ENCODE data around the gene CLPTM1L.
A peak's percentile ranks its signal among the peaks of the same experiment; 100 is the strongest.

Gene CLPTM1L, protein sequence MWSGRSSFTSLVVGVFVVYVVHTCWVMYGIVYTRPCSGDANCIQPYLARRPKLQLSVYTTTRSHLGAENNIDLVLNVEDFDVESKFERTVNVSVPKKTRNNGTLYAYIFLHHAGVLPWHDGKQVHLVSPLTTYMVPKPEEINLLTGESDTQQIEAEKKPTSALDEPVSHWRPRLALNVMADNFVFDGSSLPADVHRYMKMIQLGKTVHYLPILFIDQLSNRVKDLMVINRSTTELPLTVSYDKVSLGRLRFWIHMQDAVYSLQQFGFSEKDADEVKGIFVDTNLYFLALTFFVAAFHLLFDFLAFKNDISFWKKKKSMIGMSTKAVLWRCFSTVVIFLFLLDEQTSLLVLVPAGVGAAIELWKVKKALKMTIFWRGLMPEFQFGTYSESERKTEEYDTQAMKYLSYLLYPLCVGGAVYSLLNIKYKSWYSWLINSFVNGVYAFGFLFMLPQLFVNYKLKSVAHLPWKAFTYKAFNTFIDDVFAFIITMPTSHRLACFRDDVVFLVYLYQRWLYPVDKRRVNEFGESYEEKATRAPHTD

DNA sequence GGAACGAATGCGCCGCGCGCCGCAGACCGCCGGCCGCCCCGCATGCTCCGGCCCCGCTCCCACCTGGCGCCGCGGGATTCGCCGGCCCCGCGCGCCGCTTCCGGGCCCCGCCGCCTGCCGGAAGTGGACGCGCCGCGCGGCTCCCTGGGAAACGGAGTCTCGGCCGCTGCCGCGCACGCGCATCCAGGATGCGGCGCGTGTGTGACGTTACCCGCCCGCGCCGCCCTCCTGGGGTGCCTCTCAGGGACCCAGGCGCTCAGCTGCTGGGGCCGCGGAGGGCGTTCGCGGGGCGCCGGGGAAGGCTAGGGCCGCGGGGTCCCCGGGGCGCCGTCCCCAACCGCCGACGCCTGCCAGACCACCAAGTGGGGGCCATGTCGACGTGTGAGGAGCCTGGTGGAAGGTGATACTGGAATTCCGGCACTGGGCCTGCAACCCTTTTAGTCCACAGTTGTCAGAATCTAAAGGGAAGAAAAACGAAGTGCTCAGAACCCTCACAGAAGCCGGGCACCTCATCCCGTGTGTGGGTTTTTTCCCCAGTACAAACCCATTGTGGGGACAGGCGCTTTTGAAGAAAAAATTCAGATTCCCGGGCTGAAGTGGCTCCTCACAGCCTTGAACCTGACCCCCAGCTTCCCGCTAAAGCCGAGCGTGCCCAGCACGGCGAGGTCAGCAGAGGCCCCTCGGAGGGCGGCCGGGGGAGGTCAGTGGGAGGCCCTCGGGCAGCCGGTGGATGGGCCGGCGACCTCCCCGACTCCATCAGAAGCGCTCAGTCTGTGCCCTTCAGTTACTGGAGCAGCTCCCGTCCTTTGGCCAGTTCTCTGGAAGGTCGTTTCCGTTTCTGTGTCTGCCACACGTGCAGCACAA is at the start of gene CLPTM1L:
Gene CLPTM1L, minus strand, starts transcription at position 125 of the 864 bp plus-strand sequence. CDS start 258 bp downstream, outside the sequence.
- peak; percentile 90 for DNase-seq

DNA sequence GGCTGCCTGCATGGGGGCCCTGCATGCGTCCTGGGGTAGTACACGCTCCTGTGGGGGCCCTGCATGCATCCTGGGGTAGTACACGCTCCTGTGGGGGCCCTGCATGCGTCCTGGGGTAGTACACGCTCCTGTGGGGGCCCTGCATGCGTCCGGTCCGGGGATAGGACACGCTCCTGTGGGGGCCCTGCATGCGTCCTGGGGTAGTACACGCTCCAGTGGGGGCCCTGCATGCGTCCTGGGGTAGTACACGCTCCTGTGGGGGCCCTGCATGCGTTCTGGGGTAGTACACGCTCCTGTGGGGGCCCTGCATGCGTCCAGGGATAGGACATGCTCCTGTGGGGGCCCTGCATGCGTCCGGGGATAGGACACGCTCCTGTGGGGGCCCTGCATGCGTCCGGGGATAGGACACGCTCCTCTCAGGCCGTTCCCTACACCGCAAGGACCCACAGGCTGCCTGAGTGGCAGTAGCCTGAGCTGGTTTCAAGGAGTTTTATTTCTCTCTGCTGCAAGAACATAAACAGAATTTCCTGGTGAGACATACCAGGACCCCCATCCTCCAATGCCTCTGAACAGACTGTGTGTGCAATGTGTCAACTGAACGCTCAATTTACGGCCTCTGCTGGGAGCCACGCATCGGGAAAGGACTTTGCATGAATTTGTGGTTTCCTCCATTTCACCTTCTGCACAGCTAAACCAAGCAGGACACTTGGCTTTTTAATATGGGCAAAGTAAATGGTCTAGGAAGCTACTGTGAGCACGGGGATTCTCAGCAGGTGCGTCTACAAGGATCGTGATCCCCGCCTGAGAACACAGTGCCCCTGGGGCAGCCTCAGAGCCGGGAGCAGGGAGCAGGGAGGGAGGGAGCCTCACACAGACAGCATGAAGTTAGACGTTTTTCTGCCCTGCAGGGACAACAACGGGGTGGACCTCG is 48.9 kb upstream of the CLPTM1L start:
- no peak for DNase-seq

DNA sequence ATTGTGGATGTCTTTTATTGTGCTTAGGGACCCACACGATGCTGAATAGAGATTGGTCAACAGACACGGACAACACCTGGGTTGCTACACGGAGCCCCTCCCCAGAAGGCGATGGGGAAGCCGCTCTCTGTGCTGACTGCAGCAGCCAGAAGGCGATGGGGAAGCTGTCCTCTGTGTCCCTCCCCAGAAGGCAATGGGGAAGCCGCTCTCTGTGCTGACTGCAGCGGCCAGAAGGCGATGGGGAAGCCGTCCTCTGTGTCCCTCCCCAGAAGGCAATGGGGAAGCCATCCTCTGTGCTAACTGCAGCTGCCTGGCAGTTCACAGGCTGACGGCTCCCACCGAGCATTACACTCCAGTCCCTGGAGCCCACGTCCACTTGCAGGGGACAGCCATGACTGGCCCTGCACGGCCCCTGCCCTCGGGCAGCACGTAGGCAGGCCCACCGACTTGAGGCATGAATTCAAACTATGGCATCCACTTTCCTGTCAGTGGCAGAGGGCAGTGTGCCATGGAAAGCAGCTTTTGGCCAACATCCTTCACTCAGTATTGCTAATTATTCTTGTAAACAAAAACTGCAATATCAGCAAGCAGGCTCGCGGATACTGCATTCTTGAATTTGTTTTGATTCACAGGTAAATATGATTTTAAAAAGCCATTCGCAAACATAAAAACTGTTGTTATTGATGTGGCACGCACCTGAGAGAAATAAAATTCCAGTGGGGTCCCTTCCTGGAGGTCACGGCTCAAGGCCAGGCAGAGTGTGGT is 48.1 kb upstream of the CLPTM1L start:
- no peak for DNase-seq

DNA sequence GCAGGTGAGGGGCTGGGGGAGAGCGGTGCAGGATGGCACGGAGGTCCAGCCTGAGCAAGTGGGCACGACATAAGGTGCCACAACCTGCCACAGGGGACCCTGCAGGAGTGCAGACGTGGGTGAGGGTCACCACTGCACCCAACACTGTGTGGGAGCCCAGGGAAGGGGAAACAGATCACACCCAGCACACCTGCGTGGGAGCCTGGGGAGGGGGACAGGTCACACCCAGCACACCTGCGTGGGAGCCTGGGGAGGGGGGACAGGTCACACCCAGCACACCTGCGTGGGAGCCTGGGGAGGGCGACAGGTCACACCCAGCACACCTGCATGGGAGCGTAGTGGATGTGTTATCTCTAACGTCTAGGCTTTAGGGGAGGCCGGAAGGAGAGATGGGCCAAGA is 47.4 kb upstream of the CLPTM1L start:
- no peak for DNase-seq

DNA sequence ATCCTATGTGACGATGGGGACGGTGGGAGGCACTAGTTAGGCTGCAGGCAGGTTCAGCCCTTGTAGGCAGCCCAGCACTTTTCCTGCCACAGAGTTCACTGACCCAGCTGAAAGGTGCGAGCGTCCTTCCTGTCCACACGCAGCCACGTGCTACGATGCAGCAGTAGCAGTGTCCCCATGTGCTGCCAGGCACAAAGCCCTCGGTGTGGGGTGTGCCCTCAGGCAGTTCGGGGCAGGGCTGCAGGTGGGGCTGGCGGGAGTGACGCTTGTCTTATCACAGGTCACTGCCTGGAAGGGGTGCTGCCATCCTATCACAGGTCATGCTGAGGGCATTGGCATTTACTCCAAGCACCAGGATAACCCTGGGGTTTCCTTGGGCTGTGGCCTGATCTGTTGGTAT is 46.8 kb upstream of the CLPTM1L start:
- no peak for DNase-seq

DNA sequence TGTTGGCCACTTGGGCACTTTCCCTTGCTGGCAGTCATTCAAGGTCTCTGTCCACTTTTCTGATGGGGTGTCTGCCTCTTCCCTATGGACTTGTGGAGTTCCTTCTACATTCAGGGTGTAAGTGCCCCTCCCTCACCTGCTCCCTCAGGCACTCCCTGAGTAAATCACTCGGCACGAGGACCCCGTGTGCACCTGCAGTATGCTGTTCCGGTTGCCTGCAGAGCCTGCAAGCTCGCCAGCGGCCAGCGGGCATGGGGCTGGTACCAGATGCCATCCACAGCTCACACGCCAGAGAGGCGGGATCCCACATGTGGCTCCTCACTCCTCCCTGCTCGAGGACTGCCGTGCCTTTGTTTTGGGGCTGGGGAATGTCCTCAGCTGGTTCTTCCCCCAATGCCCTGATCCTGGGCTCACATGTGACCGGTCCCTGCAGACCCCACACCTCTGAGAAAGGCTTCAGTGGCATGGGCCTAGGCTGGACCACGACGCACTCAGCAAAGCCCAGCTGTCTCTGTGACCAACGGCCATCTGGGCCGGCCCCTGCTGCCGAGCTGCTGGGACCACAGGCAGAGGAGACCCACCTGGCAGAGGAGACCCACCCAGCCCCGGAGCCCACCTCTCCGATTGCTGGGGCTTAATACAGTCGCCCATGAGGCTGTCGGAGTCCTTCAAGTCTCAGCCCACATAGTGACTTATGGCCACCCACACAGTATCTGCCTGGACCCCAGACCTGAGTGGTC is 46.1 kb upstream of the CLPTM1L start:
- DNase-seq, result no peak

DNA sequence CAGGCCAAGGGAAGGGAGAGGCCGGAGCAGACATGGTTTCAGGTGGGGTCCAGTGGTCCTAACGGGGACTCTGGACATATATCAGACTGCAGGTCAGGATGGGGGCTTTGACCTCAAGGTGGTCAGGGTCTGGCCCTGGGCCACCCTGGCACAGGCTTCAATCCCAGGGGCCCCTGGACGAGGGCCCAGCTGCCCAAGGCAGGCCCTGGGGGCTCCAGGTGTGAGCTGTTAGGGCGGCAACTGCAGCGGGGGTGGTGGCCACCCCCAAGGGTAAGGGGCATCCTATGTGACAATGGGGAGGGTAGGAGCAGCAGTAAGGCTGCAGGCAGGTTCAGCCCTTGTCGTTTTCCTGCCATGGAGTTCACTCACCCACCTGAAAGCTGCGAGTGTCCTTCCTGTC is 45.4 kb upstream of the CLPTM1L start:
- no peak for DNase-seq

DNA sequence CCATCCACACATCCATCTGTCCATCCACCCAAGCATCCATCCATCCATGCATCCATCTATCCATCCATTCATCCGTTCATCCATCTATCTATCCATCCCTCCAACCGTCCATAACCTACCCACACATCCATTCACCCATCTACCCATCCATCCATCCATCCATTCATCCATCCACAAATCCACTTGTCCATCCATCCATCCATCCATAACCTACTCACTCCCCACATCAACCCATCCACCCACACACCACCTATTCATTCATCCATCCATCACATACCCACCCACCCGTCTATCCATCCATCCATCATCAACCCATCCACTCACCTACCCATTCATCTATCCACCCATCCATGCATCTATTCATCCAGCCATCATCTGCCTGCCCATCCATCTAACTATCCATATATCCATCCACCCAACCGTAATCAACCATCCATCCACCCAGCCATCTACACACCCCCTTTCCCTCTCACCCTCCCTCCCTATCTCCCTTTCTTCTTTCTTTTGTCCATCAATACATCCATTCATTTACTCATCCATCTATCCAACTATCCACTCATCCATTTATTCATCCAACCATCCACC is 43.6 kb upstream of the CLPTM1L start:
- no peak for DNase-seq

DNA sequence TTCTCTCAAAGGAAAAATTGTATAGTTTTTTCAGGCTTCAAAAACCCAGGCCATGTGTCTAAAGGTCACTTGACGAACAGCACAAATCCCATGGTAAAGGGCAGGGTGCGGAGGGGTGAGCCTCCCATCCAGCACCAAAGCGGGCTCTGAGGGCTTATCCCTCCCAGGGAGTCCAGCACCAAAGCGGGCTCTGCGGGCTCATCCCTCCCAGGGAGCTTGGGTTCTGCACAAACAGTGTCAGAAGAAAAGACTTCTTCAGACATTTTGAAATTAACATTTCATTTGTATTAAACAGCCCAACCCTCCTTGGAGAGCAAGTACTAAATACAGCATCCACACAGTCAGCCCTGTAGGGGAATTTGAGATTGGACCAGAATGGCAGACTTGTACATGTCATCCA is 43.0 kb upstream of the CLPTM1L start:
- no peak for DNase-seq

DNA sequence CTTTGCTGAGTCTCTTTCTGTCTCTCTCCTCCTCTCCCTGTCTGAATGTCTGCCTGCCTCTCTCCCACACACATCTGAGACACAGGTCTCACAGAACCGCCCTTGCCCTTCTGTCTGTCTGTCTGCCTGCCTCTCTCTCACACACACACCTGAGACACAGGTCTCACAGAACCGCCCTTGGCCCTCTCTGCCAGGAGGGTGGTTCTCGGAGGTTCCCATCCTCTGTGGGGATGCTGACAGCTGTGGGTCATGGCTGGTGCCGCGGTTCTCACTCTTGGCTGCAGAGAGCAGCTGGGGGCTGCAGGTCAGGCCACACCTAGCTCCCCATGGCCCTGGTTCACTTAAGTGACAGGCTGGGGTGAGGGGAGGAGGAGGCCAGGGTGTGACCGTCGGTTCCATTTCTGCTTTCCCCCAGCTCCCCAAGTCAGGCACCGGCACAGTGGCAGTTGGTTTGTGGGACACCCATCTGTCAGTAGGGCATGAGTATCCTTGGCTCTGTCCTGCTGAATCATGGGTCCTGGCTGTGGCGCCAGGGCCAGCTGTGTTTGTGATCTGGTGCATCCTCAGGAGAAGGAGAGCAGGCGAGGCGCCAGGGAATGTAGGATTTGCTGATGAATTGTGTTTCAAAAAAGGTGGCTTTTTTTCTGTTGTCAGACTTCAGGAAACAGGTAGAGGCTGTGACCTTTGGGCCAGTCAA is 42.3 kb upstream of the CLPTM1L start:
- DNase-seq, result no peak

DNA sequence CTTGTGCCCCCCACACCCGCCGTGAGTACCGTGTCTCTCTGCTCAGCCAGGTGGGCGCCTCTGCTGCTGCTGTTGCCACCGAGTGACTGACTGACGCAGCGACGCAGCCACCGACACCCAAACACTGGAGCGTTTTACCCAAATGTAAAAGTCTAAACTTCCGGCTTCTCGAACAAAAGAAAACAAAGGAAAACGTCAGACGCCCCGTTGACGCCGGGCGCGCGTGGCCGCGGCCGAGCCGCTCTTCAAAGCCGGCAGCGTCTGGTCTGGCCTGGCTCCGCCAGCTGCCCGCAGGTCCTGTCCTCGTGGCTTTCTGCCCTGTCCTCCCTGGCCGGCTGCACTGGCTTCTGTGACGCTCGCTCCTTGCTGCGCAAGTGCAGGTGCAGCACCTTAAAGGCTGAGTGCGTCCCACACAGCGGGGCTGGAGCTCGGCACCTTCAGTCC is 41.4 kb upstream of the CLPTM1L start:
- peak; percentile 69 for DNase-seq

DNA sequence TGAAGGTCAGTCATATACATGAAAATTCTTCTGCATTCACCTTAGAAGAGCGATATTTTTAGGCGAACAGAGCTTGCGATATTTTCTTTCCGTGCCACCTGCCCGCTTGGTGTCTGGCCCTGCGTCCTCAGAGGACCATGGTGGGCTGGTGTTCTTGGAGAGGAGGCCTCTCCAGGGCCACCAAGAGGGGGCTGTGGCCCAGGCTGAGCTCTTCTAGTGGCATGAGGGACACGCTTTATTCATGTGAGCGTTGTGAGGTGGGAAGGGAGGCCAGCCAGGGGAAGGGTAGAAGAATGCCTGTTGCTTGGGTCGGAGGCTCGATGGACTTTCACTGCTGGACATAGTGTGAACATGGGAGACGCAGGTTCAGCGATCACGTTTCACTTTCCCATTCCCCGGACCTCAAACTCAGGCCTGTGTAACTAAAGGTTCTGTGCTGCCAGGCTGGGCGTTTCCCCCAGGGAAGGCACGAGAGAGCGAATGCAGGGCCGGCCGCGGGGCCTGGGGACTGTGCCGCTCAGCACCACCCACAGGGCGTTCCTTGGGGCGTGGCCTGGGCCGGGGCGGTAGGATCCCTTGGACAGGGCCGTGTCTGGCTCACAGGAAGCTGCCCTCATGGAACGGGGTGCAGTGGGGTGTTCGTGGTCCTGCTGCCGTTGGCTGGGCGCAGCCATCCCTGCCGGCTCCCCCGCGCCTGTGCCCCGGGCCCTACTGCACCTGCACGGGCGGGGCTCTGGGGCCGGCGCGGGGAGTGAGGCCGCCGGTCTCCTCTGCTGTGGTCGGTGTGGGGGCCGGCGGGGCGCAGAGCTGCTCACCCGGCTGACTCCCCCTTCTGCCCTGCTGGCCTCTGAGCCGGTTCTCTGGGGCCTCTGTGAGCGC is 40.7 kb upstream of the CLPTM1L start:
- DNase-seq, result peak; percentile 93

DNA sequence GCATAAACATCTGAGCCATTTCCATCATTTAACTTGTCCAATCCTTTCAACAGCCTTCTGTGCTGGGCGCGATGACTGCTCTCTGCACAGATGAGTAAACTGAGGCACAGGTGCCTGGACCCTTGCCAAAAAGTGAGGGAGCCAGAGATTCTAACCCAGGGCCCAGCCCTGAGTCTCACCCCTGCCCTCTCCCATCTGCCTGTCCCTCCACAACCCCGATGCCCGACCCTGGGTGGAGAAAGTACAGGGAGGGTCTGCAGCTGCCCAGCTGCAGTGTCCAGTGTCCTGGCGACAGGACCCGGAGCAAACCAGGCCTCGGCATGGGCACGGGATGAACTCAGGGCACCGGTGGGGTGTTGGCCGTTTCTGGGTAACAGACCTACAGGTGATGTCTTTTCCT is 39.6 kb upstream of the CLPTM1L start:
- DNase-seq, result no peak

DNA sequence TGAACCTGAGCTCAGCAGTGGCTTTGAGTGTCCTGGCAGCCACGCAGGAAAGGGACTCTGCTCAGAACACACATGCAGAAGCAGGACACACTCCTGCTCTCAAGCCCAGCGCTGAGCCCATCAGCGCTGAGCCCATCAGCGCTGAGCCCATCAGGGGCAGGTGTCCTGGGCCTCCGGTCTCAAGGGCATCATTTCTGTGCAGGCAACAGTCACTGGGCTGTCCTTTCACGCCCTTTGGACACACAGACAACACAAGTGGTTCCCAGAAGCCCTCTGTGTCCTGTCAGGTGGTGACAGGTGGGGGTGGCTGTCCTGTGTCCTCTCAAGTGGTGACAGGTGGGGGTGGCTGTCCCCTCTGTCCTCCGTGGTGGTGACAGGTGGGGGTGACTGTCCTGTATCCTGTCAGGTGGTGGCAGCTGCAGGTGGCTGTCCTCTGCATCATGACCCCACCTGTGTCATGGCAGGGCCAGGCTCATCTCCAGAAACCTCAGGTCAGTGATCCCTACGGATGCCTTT is 39.0 kb upstream of the CLPTM1L start:
- DNase-seq, result no peak

DNA sequence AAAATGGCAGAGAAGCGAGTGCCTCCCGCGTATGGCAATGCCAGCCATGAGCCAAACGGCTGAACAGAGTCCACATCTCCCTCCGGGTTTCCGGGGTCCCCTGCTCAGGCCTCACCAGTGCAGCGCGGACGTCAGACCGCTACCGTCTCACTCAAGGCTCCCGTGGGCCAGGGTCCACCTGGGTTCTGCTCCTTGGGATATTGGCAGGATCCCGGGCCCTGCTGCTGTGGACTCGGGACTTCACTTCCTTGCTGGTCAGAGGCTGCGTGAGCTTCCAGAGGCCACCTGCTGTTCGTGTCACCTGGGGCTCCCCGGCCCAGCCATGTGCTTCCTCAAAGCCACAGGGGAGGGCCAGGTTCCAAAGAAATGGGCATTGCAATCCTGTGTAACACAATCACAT is 38.4 kb upstream of the CLPTM1L start:
- DNase-seq, result no peak

DNA sequence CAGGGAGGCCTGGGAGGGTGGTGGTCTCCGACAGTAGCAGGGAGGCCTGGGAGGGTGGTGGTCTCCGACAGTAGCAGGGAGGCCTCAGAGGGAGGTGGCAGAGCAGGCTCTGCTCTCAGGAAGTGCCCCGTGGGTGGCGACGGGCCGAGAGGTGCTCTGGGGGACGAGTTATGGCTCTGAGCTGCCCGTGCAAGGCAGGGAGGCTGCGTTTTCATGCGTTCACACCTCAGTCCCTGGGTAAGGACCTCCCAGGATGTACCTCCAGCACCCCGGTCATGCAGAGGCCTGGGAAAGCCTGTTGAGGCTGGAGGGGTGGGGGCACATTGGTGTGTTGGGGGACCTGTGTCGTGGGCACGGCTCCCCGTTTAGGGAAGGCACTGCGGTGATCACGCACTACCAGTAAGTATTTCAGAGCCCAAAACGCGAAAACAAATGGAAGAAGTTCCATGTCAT is 37.4 kb upstream of the CLPTM1L start:
- DNase-seq, result no peak

DNA sequence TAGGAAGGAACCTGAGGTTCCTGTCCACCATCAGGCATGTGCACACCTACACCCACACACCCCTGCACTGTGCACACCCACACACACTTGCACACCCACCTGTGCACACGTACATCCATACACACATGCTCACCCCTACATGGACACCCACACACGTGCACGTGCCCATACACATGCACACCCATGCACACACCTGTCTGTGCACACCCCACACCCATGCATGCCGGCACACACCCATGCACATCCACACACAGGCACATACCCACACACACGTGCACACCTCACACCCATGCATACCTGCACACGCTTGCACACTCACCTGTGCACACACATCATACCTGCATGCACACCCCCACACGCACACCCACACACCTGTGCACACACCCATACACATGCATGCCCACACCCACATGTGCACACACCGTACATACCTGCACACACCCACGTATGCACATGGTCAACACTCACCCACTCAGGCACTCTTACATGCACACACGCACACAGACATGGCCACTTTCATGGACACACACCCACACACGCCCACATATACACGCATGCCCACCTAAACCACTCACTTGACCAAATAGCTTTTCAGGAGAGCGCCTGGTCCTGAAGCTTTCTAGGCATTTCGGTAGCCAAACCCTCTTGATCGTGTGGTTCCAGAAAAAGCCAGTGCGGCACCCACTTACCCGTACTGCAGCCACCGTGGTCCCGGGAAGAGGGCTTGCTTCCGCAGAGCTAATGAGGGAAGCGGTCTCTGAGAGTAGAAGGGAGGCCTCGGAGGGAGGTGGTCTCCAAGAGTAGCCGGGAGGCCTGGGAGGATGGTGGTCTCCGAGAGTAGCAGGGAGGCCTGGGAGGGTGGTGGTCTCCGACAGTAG is 36.7 kb upstream of the CLPTM1L start:
- DNase-seq, result no peak

DNA sequence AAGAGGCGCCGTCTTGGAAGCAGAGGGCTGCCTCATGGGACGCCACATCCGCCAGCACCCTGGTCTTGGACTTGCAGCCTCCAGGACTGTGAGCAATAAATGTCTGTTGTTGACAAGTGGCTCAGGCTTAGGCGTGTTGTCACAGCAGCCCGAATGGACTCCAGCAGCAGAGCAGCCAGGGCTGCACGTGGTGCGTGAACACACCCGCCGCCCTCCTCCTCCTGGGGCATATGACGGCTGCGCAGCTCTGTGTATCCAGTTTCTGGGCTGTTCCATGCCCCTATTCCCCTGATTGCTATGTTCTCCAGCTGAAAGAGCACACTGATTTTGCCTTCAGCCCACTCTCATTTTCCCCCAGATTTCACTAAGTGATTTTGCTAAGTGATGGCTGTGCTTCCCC is 36.0 kb upstream of the CLPTM1L start:
- DNase-seq, result no peak

Data from activated CD4-positive, CD25-positive, alpha-beta regulatory T cell treated with anti-CD3 and anti-CD28 coated beads, Interleukin-2, amount 50 U/mL, for 72 hours (primary cell).